LNCAP (cell line): ENCODE results near the gene ZDHHC4.

Experiments used
- CTCF ChIP-seq: fragments of 450-650 bp; IDR thresholded peaks from 2 replicates; pipeline ENCODE4 v1.5.1; 2017; ENCODE audit warnings: mild to moderate bottlenecking

ZDHHC4 gene

GRCh38 chr7:6565655-6566054, 11.6 kb upstream of the ZDHHC4 start:
- TF ChIP-seq CTCF, result no peak

- TF ChIP-seq CTCF, result no peak
Observed at GRCh38 chr7:6567886-6568285, 9.4 kb upstream of the ZDHHC4 start.

- TF ChIP-seq CTCF, result no peak
Observed at GRCh38 chr7:6571160-6571779, 6.0 kb upstream of the ZDHHC4 start.

DNA sequence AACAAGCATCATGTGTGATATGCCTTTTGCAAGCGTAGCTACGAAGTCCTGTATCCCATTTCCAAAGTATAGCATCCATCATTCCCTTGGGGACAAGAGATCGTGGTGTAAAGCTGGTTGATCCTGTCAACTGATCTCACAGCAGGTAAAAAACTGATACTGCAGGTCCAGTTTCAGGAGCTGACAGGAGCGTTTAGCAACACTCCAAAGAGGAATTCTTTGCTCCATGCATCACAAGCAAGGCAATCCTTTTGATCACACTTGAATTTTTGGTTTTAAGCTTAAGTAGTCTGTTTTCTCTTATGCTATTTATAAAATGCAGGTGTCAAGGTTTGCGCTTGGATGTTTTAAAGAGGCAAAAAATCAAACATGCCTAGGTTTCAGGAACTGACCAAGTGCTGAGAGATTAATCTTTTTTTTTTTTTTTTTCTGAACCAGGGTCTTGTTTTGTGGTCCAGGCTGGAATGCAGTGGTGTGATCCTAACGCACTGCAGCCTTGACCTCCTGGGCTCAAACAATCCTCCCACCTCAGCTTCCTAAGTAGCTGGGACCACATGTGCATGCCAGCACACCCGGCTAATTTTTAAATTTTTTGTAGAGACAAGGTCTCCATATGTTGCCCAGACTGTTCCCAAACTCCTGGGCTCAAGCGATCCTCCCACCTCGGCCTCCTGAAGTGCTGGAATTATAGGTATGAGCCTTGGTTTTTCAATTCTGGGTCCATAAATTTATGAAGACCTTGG, 1.8 kb upstream of the ZDHHC4 start:
- no peak for TF ChIP-seq CTCF

GRCh38 chr7:6576024-6576866, 1.0 kb upstream of the ZDHHC4 start:
- no peak for TF ChIP-seq CTCF

DNA sequence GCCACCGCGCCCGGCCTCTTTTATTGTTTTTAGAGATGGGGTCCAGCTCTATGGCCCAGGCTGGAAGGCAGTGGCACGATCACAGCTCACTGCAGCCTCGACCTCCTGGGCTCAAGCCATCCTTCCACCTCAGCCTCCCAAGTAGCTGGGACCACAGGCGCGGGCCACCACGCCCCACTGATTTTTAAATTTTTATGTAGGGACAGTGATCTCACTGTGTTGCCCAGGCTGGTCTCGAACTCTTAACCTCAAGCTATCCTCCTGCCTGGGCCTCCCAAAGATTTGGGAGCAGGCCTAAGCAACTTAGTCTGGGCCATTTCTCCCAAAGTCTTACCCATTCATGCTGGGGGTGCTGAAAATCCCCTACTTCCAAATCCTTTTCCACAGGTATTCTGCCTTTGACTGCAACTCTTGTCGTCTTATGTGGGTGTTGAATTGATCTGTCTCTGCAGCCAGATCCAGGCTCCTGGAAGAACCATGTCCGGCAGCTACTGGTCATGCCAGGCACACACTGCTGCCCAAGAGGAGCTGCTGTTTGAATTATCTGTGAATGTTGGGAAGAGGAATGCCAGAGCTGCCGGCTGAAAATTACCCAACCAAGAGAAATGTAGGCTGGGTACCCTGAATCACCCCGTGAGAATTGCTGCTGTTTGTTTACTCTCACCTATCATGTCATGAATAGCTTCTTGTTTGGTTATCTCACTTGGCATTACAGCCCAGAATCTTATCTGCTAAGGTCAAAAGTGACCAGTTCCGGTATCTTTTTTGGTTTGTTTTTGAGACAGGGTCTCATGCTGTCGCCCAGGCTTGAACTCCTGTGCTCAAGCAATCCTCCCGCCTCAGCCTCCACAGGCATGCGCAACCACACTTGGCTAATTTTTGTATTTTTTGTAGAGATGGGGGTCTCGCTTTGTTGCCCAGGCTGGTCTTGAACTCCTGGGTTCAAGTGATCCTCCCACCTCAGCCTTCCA, 1.1 kb downstream of the ZDHHC4 start:
- no peak for TF ChIP-seq CTCF

DNA sequence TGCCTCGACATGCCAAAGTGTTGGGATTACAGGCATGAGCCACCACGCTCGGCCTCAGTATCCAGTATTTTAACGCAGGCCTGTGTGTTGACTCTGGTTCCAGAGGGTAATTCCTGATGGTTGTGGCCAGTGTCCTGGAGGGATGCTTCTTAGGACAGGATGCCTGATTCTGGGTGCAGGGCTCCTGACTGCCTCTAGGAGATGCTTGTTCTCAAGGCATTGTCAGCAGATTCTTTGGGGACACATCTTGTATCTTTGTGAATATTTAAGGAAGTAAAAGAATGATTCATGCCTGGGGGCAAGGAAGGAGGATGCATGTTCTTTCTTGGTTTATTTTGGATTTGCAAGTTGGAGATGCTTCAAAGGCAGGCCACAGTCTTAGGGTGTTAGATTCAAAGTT, 2.2 kb downstream of the ZDHHC4 start:
- TF ChIP-seq CTCF, result no peak
